Spleen (tissue), 11 donors: ENCODE measurements around the gene ZNHIT6. TPM values are rescaled to one million over a fixed set of nuclear protein-coding genes. Genes with fewer than 3 reads are reported as not detected.

Experiments used
- DNase-seq: peaks from one replicate; pipeline ENCODE4 v3.0.0-alpha.2; 2020
- H3K27ac ChIP-seq, 8 donors: fragments of 200-600 bp; sonication (generic) in 7 of 8; 1 replicate in 4 of 8; 2 replicates in 4 of 8; pipeline versions ENCODE4 v1.5.0 to v1.8.0; 2016 to 2021; ENCODE audit warnings: inconsistent platforms in 4 of 8, mild to moderate bottlenecking in 4 of 8, moderate library complexity in 1 of 8
- H3K27me3 ChIP-seq, 7 donors: fragments of 200-600 bp; sonication (generic) in 6 of 7; replicated peaks in 1 of 7; 1 replicate in 4 of 7; 2 replicates in 3 of 7; pipeline versions ENCODE4 v1.5.0 to v1.8.0; 2016 to 2021; ENCODE audit warnings: inconsistent platforms in 3 of 7, mild to moderate bottlenecking in 1 of 7
- H3K36me3 ChIP-seq, 6 donors: fragments of 200-600 bp; sonication (generic) in 5 of 6; 1 replicate in 4 of 6; 2 replicates in 2 of 6; pipeline versions ENCODE4 v1.5.0 to v1.8.0; 2016 to 2021; ENCODE audit warnings: inconsistent platforms in 2 of 6
- H3K4me1 ChIP-seq, 6 donors: fragments of 200-600 bp; sonication (generic) in 5 of 6; 1 replicate in 3 of 6; 2 replicates in 3 of 6; pipeline versions ENCODE4 v1.5.0 to v1.8.0; 2016 to 2021; ENCODE audit warnings: inconsistent platforms in 3 of 6
- H3K4me3 ChIP-seq, 8 donors: fragments of 200-600 bp; sonication (generic) in 7 of 8; 1 replicate in 4 of 8; 2 replicates in 4 of 8; pipeline versions ENCODE4 v1.5.0 to v1.8.0; 2016 to 2021; ENCODE audit warnings: inconsistent platforms in 4 of 8, mild to moderate bottlenecking in 4 of 8, moderate library complexity in 2 of 8
- H3K9me3 ChIP-seq, 8 donors: fragments of 200-600 bp; sonication (generic) in 7 of 8; 1 replicate in 4 of 8; 2 replicates in 4 of 8; pipeline versions ENCODE4 v1.5.0 to v1.8.0; 2016 to 2021; ENCODE audit warnings: inconsistent platforms in 4 of 8
- CTCF ChIP-seq, 11 experiments: fragments of 200-600 bp in 7 of 11; fragments of 450-650 bp in 4 of 11; sonication (generic) in 4 of 11; IDR thresholded peaks in 8 of 11; conservative IDR thresholded peaks in 3 of 11; 1 replicate in 7 of 11; 2 replicates in 4 of 11; pipeline versions ENCODE4 v1.4.0 to v1.8.0; 2016 to 2021; ENCODE audit warnings: antibody characterized with exemption in 11 of 11, inconsistent platforms in 4 of 11, mild to moderate bottlenecking in 1 of 11
- POLR2A ChIP-seq, 3 donors: fragments of 450-650 bp; IDR thresholded peaks; one replicate each; pipeline ENCODE4 v1.5.1; 2017; ENCODE audit warnings: antibody characterized with exemption in 3 of 3, mild to moderate bottlenecking in 1 of 3
- POLR2AphosphoS5 ChIP-seq, 3 donors: sonication (generic); formaldehyde crosslinking; IDR thresholded peaks; one replicate each; pipeline ENCODE4 v1.5.1; 2017; ENCODE audit warnings: antibody characterized with exemption in 3 of 3
- WGBS, 5 donors: extraction: QIAGEN DNeasy Blood & Tissue Kit in 3 of 5; methylation state at CpG; one replicate each; pipeline versions ENCODE4 v1.1.5 to v1.1.7; 2013 to 2018; 5-methylcytosine and 5-hydroxymethylcytosine counted together
- intact Hi-C: fragments of 100-400 bp; cut with DNase I; formaldehyde crosslinking; loops from one replicate; pipeline ENCODE4 v1.15.0; 2023; ENCODE audit warnings: low total_unique reads
- polyA plus RNA-seq, 3 donors: library from polyadenylated mRNA; stranded (reverse); fragments of 200-250 nt; gene quantifications; one replicate each; pipeline ENCODE4 v1.2.1, GENCODE V29; 2013
- total RNA-seq, 7 donors: library from RNA; depleted of rRNA in 3 of 7; stranded (reverse); fragments of >200 nt in 3 of 7; fragmentation: NEBNext Ultra II Directional in 4 of 7; extraction: Animal tissue kit (Norgen Biotek cat#: 25700) in 4 of 7; gene quantifications; one replicate each; pipeline versions ENCODE4 v1.1.0 to v1.2.1, GENCODE V29; 2016 to 2021
- donor health status: healthy with polysubstance abuse.
- donor health status: DM: no; HTN: no; CAD: no; lungs with moderate emphysema.
- donor health status: DM: no; HTN: no; CAD: no.
- donor health status: Bipolar disorder and iron deficiency.
- donor health status: healthy.
- donor health status: DM: no; HTN: no; CAD: no.
- donor health status: DM: yes; HTN: yes; CAD: no.

The ZNHIT6 gene
- total and polyA plus RNA-seq, 10 donors = 6.2 to 17.2 (median 11.6) TPM

DNA sequence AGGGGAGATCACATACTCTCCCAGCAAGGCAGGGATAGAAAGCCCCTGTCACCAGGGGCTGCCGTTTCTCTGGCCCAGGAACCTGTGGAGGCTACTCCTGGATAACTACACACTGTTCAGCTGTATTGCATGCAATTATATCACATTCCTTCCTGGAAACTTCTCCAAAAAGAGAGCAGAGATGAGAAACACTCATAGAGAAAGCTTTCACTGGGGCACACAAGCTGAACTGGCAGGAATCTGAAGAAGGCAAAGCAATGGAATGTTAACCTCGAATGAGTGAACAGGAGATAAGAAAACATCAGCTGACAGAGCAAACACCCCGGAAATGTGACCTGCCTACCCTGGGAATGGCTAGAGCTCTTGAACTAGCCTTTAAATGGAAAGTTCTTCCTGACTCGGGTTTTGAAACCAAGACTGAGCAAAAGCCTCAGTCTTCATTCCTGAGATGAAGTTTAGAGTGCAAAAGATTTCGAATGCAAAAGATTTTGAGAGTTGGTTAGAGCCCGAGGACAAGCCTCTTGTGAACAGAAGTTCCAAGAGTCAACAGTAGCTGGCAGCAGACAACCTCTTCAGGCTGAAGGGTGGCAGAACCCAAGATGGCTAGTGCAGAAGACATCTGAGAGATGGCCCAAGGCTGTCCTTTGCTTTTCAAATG, 95.4 kb downstream of the ZNHIT6 start:
- Histone ChIP-seq H3K4me3 (no peak overlapping the region), H3K27ac (peak overlapping the region in 3 of 8 donors; percentile 7 to 56 (median 24)), H3K4me1 (peaks cover 0 to 8% (median 0%) of the 10 kb centered on the region in 6 donors), H3K9me3 (peaks cover 0 to 8% (median 2%) of the 10 kb centered on the region in 8 donors), H3K36me3 (no peaks in the 10 kb centered on the region), H3K27me3 (peaks cover 0 to 7% (median 0%) of the 10 kb centered on the region in 7 donors)
- intact Hi-C loops = no loop called here
- DNase-seq = no peak
- no peak for TF ChIP-seq CTCF (IDR thresholded peaks at IDR 0.05 in 8 of 11, conservative IDR thresholded peaks at IDR 0.05 in 3 of 11)
- TF ChIP-seq POLR2A (IDR thresholded peaks at IDR 0.05) = no peak
- TF ChIP-seq POLR2AphosphoS5 (IDR thresholded peaks at IDR 0.05) = no peak
- 60 to 76% (median 66%) methylated on average over 6 of the region's 6 CpGs for WGBS, 5 donors

DNA sequence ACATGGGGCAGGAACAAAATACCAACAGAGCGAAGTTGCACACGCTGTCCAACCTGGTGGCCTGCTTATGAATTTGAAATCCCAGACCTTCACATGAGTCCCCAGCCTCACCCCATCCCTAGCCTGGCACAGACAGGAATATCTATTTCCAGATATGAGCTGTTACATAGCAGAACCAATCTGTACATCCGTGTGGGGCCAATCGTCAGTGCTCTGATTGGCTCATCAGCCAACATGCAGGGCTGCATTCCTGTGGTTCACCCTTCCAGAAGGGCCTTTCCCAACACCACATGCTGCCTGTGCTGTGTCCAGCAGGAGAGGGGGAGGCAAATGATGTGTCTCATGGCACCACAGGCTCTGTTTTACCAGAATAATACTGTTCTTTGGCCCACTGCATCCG, 96.4 kb downstream of the ZNHIT6 start:
- no peak for DNase-seq
- Histone ChIP-seq H3K27me3 (peaks cover 0 to 7% (median 0%) of the 10 kb centered on the region in 7 donors), H3K36me3 (no peaks in the 10 kb centered on the region), H3K9me3 (peaks cover 0 to 8% (median 2%) of the 10 kb centered on the region in 8 donors), H3K4me3 (no peak overlapping the region), H3K4me1 (peaks cover 0 to 8% (median 0%) of the 10 kb centered on the region in 6 donors), H3K27ac (peak overlapping the region in 1 of 8 donors; percentile 56)
- intact Hi-C loops = no loop called here
- 75 to 92% (median 89%) methylated on average over 5 of the region's 5 CpGs for WGBS, 5 donors
- TF ChIP-seq POLR2A (IDR thresholded peaks at IDR 0.05) (no peak), POLR2AphosphoS5 (IDR thresholded peaks at IDR 0.05) (peak in 1 of 3 donors; percentile 54), CTCF (IDR thresholded peaks at IDR 0.05 in 8 of 11, conservative IDR thresholded peaks at IDR 0.05 in 3 of 11) (no peak)

DNA sequence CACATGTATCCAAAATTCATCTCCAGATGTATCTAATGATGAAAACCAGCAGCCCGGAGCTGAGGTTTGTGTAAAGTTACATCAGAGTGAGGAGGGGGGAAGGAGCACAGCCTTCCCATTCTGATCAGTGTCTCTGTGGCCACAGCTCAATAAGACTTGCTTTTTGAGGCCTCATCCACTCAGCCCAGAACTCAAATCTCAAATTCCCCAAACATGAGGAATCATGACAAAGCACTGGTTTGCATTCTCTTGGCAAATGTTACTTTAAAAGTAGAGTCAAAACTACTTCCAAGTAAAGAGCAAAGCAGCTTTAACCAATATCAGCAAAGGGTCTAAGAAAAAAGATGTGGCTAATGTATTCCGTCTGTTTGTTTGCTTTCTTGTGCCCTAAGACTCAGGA, 96.8 kb downstream of the ZNHIT6 start:
- intact Hi-C loops = no loop called here
- Histone ChIP-seq H3K27ac (peak overlapping the region in 1 of 8 donors; percentile 33), H3K4me3 (no peak overlapping the region), H3K36me3 (no peaks in the 10 kb centered on the region), H3K9me3 (peaks cover 0 to 7% (median 2%) of the 10 kb centered on the region in 8 donors), H3K4me1 (peaks cover 0 to 8% (median 0%) of the 10 kb centered on the region in 6 donors), H3K27me3 (peaks cover 0 to 7% (median 0%) of the 10 kb centered on the region in 7 donors)
- WGBS, 5 donors = 87 to 95% (median 89%) methylated on average over 2 of the region's 2 CpGs
- TF ChIP-seq POLR2AphosphoS5 (IDR thresholded peaks at IDR 0.05) (no peak), POLR2A (IDR thresholded peaks at IDR 0.05) (no peak), CTCF (IDR thresholded peaks at IDR 0.05 in 8 of 11, conservative IDR thresholded peaks at IDR 0.05 in 3 of 11) (no peak)
- DNase-seq = no peak

DNA sequence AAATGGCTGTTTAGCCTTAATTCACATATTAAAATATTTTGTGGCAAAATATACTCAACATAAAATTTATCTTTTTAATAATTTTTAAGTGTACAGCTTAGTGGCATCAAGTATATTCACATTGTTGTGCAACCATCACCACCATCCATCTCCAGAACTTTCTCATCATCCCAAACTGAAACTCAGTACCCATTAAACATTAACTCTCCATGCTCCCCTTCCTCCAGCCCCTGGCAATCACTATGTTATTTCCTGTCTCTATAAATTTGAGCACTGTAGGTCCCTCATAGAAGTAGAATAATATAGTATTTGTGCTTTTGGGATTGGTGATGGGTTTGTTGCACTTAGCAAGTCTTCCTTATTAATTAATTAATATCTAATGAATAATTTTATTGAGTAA, 98.3 kb downstream of the ZNHIT6 start:
- Histone ChIP-seq H3K36me3 (no peaks in the 10 kb centered on the region), H3K4me1 (no peaks in the 10 kb centered on the region), H3K9me3 (no peaks in the 10 kb centered on the region), H3K27me3 (no peaks in the 10 kb centered on the region), H3K4me3 (no peak overlapping the region), H3K27ac (no peak overlapping the region)
- intact Hi-C loops = no loop called here
- no peak for TF ChIP-seq CTCF (IDR thresholded peaks at IDR 0.05 in 8 of 11, conservative IDR thresholded peaks at IDR 0.05 in 3 of 11)
- no peak for TF ChIP-seq POLR2A (IDR thresholded peaks at IDR 0.05)
- no peak for TF ChIP-seq POLR2AphosphoS5 (IDR thresholded peaks at IDR 0.05)
- no peak for DNase-seq
